Endothelial cell of umbilical vein (primary cell): Measurements from ENCODE around the gene MSH3. TPM values are rescaled to one million over a fixed set of nuclear protein-coding genes. Genes with fewer than 3 reads are reported as not detected.

Experiments used
- BruUV-seq: library from RNA; stranded (reverse); fragments of 400-500 nt; replicated peaks from 2 replicates; lab custom pipeline; 2021; lab: Mats Ljungman, UMichigan
- CTCF ChIA-PET: fragments of 300-600, 350-600 bp; sonication (Branson Sonifier 250); formaldehyde crosslinking; loops from one replicate; lab custom pipeline; 2021; ENCODE audit warnings: antibody characterized with exemption, inconsistent platforms; lab: Charles Lee
- POLR2A ChIA-PET: fragments of 300-600, 350-600 bp; sonication (Branson Sonifier 250); formaldehyde crosslinking; loops from one replicate; lab custom pipeline; 2021; ENCODE audit warnings: antibody characterized with exemption, inconsistent platforms; lab: Charles Lee
- DNase-seq: peaks from one replicate; pipeline ENCODE4 v3.0.0-alpha.2; 2011; ENCODE audit warnings: low read depth, low spot score
- FAIRE-seq: peaks from 2 replicates; lab custom pipeline; 2011; peaks lifted over from hg19 to GRCh38; lab: Jason Lieb, UNC
- H2AFZ ChIP-seq: 2 replicates; pipeline ENCODE4 v1.6.0; 2012; ENCODE audit warnings: low read depth, low read length, control low read depth, inconsistent platforms
- H3K27ac ChIP-seq: 2 replicates; pipeline ENCODE4 v1.5.1; 2011; ENCODE audit warnings: low read depth, mild to moderate bottlenecking, control low read depth, low read length, moderate library complexity; ENCODE audit not compliant: insufficient read depth
- H3K27me3 ChIP-seq, 2 experiments: 2 replicates each; pipeline versions ENCODE4 v1.6.0 to v1.6.1; 2011; ENCODE audit warnings: low read length in 2 of 2, mixed read lengths in 1 of 2; ENCODE audit not compliant: control insufficient read depth in 2 of 2, insufficient read depth in 2 of 2
- H3K36me3 ChIP-seq, 2 experiments: 2 replicates in 1 of 2; 3 replicates in 1 of 2; pipeline ENCODE4 v1.5.1; 2011; ENCODE audit warnings: low read length in 2 of 2, mild to moderate bottlenecking in 1 of 2, moderate library complexity in 1 of 2; ENCODE audit not compliant: control insufficient read depth in 2 of 2, insufficient read depth in 2 of 2; ENCODE audit errors: extremely low read depth in 1 of 2
- H3K4me1 ChIP-seq: 3 replicates; pipeline ENCODE4 v1.5.1; 2011; ENCODE audit warnings: mild to moderate bottlenecking, low read length; ENCODE audit not compliant: control insufficient read depth, insufficient read depth; ENCODE audit errors: extremely low read depth
- H3K4me2 ChIP-seq: 2 replicates; pipeline ENCODE4 v1.6.1; 2011; ENCODE audit warnings: low read length, control low read depth, mixed read lengths; ENCODE audit not compliant: insufficient read depth
- H3K4me3 ChIP-seq, 3 experiments: fragments of 200-600 bp in 1 of 3; sonication (generic), shearing (Covaris generic) in 1 of 3; replicated peaks in 1 of 3; 2 replicates each; pipeline ENCODE4 v1.5.1; 2011 to 2016; ENCODE audit warnings: control low read depth in 3 of 3, low read length in 3 of 3, mild to moderate bottlenecking in 2 of 3, inconsistent platforms in 1 of 3, low read depth in 1 of 3, moderate library complexity in 1 of 3; ENCODE audit not compliant: insufficient read depth in 1 of 3
- H3K79me2 ChIP-seq: 2 replicates; pipeline ENCODE4 v1.6.0; 2012; ENCODE audit warnings: low read length, inconsistent platforms; ENCODE audit not compliant: control insufficient read depth, insufficient read depth
- H3K9ac ChIP-seq: replicated peaks from 2 replicates; pipeline ENCODE3; 2011; ENCODE audit warnings: low read length, control low read depth; ENCODE audit not compliant: insufficient read depth; ENCODE audit errors: extremely low read depth
- H3K9me1 ChIP-seq: replicated peaks from 3 replicates; pipeline ENCODE4 v1.6.0; 2011; ENCODE audit warnings: mild to moderate bottlenecking, low read length; ENCODE audit not compliant: control insufficient read depth, insufficient read depth; ENCODE audit errors: extremely low read depth
- H3K9me3 ChIP-seq: replicated peaks from 2 replicates; pipeline ENCODE4 v1.5.1; 2012; ENCODE audit warnings: low read length, inconsistent platforms; ENCODE audit not compliant: control insufficient read depth, insufficient read depth
- H4K20me1 ChIP-seq: replicated peaks from 2 replicates; pipeline ENCODE3; 2011; ENCODE audit warnings: mild to moderate bottlenecking, low read length; ENCODE audit not compliant: control insufficient read depth, insufficient read depth; ENCODE audit errors: extremely low read depth
- CTCF ChIP-seq, 2 donors: IDR thresholded peaks; 1 replicate in 1 of 2; 2 replicates in 1 of 2; pipeline ENCODE4 v1.5.1; 2011; ENCODE audit warnings: low read length in 2 of 2, mild to moderate bottlenecking in 2 of 2, moderate library complexity in 2 of 2, control low read depth in 1 of 2, inconsistent platforms in 1 of 2, low read depth in 1 of 2; ENCODE audit not compliant: insufficient read depth in 1 of 2; ENCODE audit errors: extremely low read depth in 1 of 2
- FOS ChIP-seq: IDR thresholded peaks from 2 replicates; pipeline ENCODE4 v1.6.1; 2011; ENCODE audit warnings: mild to moderate bottlenecking, low read length, moderate library complexity, borderline replicate concordance; ENCODE audit not compliant: insufficient read depth
- GATA2 ChIP-seq: IDR thresholded peaks from 2 replicates; pipeline ENCODE4 v1.7.0; 2011; ENCODE audit warnings: low read depth, mild to moderate bottlenecking, moderate library complexity, mixed read lengths, low read length; ENCODE audit not compliant: insufficient read length, insufficient read depth
- JUN ChIP-seq: IDR thresholded peaks from 2 replicates; pipeline ENCODE4 v1.6.1; 2011; ENCODE audit warnings: borderline replicate concordance, low read depth; ENCODE audit not compliant: insufficient read length, insufficient read depth
- MAX ChIP-seq: IDR thresholded peaks from 2 replicates; pipeline ENCODE4 v1.6.1; 2011; ENCODE audit not compliant: insufficient read depth, insufficient read length
- POLR2AphosphoS5 ChIP-seq: IDR thresholded peaks from 2 replicates; pipeline ENCODE4 v1.6.1; 2012; ENCODE audit warnings: low read depth, mild to moderate bottlenecking, control low read depth, low read length, moderate library complexity; ENCODE audit not compliant: insufficient read depth
- dilution Hi-C: fragments of 300-500 bp; cut with MboI; formaldehyde crosslinking; loops from one replicate; pipeline ENCODE4 v1.15.0; 2019; ENCODE audit warnings: low sequenced_read_pairs; ENCODE audit not compliant: extremely low pct_ligation_motif_present
- intact Hi-C: fragments of 100-400 bp; cut with micrococcal nuclease; formaldehyde crosslinking; loops from one replicate; pipeline ENCODE4 v1.10.0; 2022
- polyA plus RNA-seq, 4 experiments: library from polyadenylated mRNA; depleted of rRNA in 3 of 4; stranded (reverse) in 3 of 4; unstranded in 1 of 4; fragments of >200 nt; gene quantifications; 2 replicates each; pipeline versions ENCODE4 v1.2.1 to v1.2.3, GENCODE V29; 2011 to 2012; ENCODE audit warnings: missing spikeins in 1 of 4
- total RNA-seq: library from RNA; stranded (reverse); gene quantifications from 2 replicates; pipeline ENCODE4 v1.2.3, GENCODE V29; 2021

MSH3 gene
- total and polyA plus RNA-seq, 2 donors (not counting 3 experiments of a cell fraction or from before 2014, with no cell fraction given): 2.0 to 13.0 TPM

GRCh38 chr5:80860924-80861613 lies 206.6 kb downstream of the MSH3 start:
- Histone ChIP-seq H3K4me3 (no peak overlapping the region), H3K27me3 (no peaks in the 10 kb centered on the region), H3K4me2 (no peak overlapping the region), H3K36me3 (no peaks in the 10 kb centered on the region), H4K20me1 (no peaks in the 10 kb centered on the region), H2AFZ (no peak overlapping the region), H3K9me3 (no peaks in the 10 kb centered on the region), H3K79me2 (no peaks in the 10 kb centered on the region), H3K9me1 (no peaks in the 10 kb centered on the region), H3K27ac (no peak overlapping the region), H3K4me1 (no peaks in the 10 kb centered on the region), H3K9ac (no peak overlapping the region)
- dilution Hi-C loops (no loop called here), intact Hi-C loops (no loop called here)
- no TSS peak for BruUV-seq
- FAIRE-seq: no peak
- ChIA-PET POLR2A (no interaction called here), CTCF (interaction anchor here (0.6 kb wide), 1 partner anchor 819 kb away, joined by 3 read pairs; no protein-coding TSS in a partner anchor)
- TF ChIP-seq POLR2AphosphoS5: no peak
- TF ChIP-seq FOS: no peak
- TF ChIP-seq GATA2: no peak
- TF ChIP-seq MAX: no peak
- no peak for TF ChIP-seq CTCF (IDR thresholded peaks at IDR 0.05; ENCODE audit: extremely low read depth in 1 of 2, insufficient read depth in 1 of 2, low read depth in 1 of 2, low read length in 2 of 2)
- TF ChIP-seq JUN: no peak
- DNase-seq: no peak
